Right lobe of liver (tissue), 6 donors: ENCODE results near the gene LRRC46. TPM values are rescaled to one million over a fixed set of nuclear protein-coding genes. Genes with fewer than 3 reads are reported as not detected.
A peak's percentile ranks its signal among the peaks of the same experiment; 100 is the strongest.

ENCODE experiments used
- ATAC-seq, 4 donors: fragments of 200-7000 bp; cut with Tn5 transposase; one replicate each; pipeline ENCODE4 v1.9.1; 2020; ENCODE audit warnings: mild to moderate bottlenecking in 4 of 4, moderate library complexity in 4 of 4
- DNase-seq, 3 donors: peaks; one replicate each; pipeline ENCODE4 v3.0.0-alpha.2; 2020
- H3K27ac ChIP-seq, 3 donors: fragments of 200-600 bp; one replicate each; pipeline ENCODE4 v1.8.0; 2022
- H3K27me3 ChIP-seq, 2 donors: fragments of 200-600 bp; one replicate each; pipeline ENCODE4 v1.8.0; 2022
- H3K36me3 ChIP-seq, 4 donors: fragments of 200-600 bp; sonication (generic) in 1 of 4; one replicate each; pipeline versions ENCODE4 v1.5.1 to v1.8.0; 2017 to 2022; ENCODE audit warnings: control low read depth in 1 of 4
- H3K4me1 ChIP-seq, 4 donors: fragments of 200-600 bp; sonication (generic) in 1 of 4; one replicate each; pipeline versions ENCODE4 v1.5.1 to v1.8.0; 2017 to 2022; ENCODE audit warnings: control low read depth in 1 of 4
- H3K4me3 ChIP-seq, 3 donors: fragments of 200-600 bp; one replicate each; pipeline ENCODE4 v1.8.0; 2022
- H3K9me3 ChIP-seq, 4 donors: fragments of 200-600 bp; sonication (generic) in 1 of 4; one replicate each; pipeline versions ENCODE4 v1.5.1 to v1.8.0; 2017 to 2022; ENCODE audit warnings: control low read depth in 1 of 4
- CTCF ChIP-seq, 4 donors: fragments of 200-600 bp in 3 of 4; fragments of 450-650 bp in 1 of 4; IDR thresholded peaks; one replicate each; pipeline versions ENCODE4 v1.5.1 to v1.8.0; 2016 to 2022; ENCODE audit warnings: antibody characterized with exemption in 4 of 4, mild to moderate bottlenecking in 2 of 4
- POLR2A ChIP-seq: fragments of 450-650 bp; IDR thresholded peaks from one replicate; pipeline ENCODE4 v1.6.1; 2017; ENCODE audit warnings: antibody characterized with exemption, mild to moderate bottlenecking
- WGBS: methylation state at CpG from one replicate; pipeline ENCODE4 v1.1.6; 2018; ENCODE audit warnings: low coverage, low lambda C conversion rate; ENCODE audit not compliant: insufficient coverage; ENCODE audit errors: missing lambda C conversion rate; 5-methylcytosine and 5-hydroxymethylcytosine counted together
- intact Hi-C, 2 donors: fragments of 100-400 bp; cut with DNase I; formaldehyde crosslinking; loops; one replicate each; pipeline versions ENCODE4 v1.11.2 to v1.14.1; 2022
- total RNA-seq, 6 experiments: library from RNA; depleted of rRNA in 2 of 6; stranded (reverse); fragments of >200 nt in 2 of 6; fragmentation: NEBNext Ultra II Directional in 3 of 6; extraction: Animal tissue kit (Norgen Biotek cat#: 25700) in 3 of 6; gene quantifications; one replicate each; pipeline versions ENCODE4 v1.1.0 to v1.2.4, GENCODE V29; 2016 to 2023
- donor health status: DM: no; HTN: yes; CAD: no.
- donor health status: DM: no; HTN: no; CAD: no.
- donor health status: DM: no; HTN: no; CAD: no.
- donor health status: DM: no; HTN: yes; CAD: no.
- donor health status: DM: no; HTN: yes; CAD: no.

LRRC46 gene
- total RNA-seq, 6 experiments from 2014 or later, result 0.12 to 0.44 (median 0.35) TPM

GRCh38 chr17:47830396-47831002 lies 971 bp upstream of the LRRC46 start:
- Histone ChIP-seq H3K4me3 (peak overlapping the region; percentile 86 to 94 (median 87)), H3K4me1 (peaks cover 0 to 21% (median 6%) of the 10 kb centered on the region in 4 donors), H3K36me3 (peaks cover 6 to 28% (median 11%) of the 10 kb centered on the region in 4 donors), H3K27ac (peak overlapping the region; percentile 17 to 72 (median 41)), H3K9me3 (no peaks in the 10 kb centered on the region), H3K27me3 (no peaks in the 10 kb centered on the region)
- TF ChIP-seq POLR2A, result no peak
- no peak for TF ChIP-seq CTCF (IDR thresholded peaks at IDR 0.05)
- WGBS, result 67% methylated on average over 18 of the region's 18 CpGs
- intact Hi-C loops, result no loop called here
- ATAC-seq, result no peak
- no peak for DNase-seq

- Histone ChIP-seq H3K9me3 (no peaks in the 10 kb centered on the region), H3K27me3 (no peaks in the 10 kb centered on the region), H3K4me3 (peak overlapping the region; percentile 86 to 94 (median 87)), H3K4me1 (peaks cover 0 to 21% (median 6%) of the 10 kb centered on the region in 4 donors), H3K27ac (no peak overlapping the region), H3K36me3 (peaks cover under 1 to 18% (median 5%) of the 10 kb centered on the region in 4 donors)
- 2% methylated on average over 7 of the region's 7 CpGs for WGBS
- intact Hi-C loops, result no loop called here
- TF ChIP-seq POLR2A (no peak), CTCF (IDR thresholded peaks at IDR 0.05) (no peak)
- DNase-seq, result no peak
- peak in 3 of 4 donors; percentile 7 to 12 (median 11) for ATAC-seq
Observed at GRCh38 chr17:47831934-47832327, 461 bp downstream of the LRRC46 start.

- Histone ChIP-seq H3K27me3 (no peaks in the 10 kb centered on the region), H3K36me3 (peaks cover 0 to 9% (median 0%) of the 10 kb centered on the region in 4 donors), H3K4me3 (no peak overlapping the region), H3K9me3 (no peaks in the 10 kb centered on the region), H3K27ac (no peak overlapping the region), H3K4me1 (peaks cover 0 to 24% (median 5%) of the 10 kb centered on the region in 4 donors)
- intact Hi-C loops, result no loop called here
- 58% methylated on average over 5 of the region's 5 CpGs for WGBS
- ATAC-seq (no peak), DNase-seq (no peak)
- TF ChIP-seq POLR2A (no peak), CTCF (IDR thresholded peaks at IDR 0.05) (no peak)
Observed at GRCh38 chr17:47834756-47835155, 3.3 kb downstream of the LRRC46 start.

DNA sequence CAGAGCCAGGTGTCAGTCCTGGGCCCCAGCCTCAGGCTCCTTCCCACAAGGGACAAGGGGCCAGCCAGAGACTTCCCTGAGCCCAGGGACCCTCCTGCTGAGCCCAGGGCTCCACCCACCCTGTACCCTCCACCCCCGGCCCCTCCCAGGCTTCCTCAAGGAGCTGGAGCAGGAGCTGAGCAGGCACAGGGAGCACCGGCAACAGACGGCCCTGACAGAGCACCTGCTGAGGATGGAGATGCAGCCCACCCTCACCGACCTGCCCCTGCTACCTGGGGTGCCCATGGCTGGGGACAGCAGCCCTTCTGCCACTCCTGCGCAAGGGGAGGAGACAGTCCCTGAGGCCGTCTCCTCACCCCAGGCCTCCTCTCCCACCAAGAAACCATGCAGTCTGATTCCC lies 5.1 kb downstream of the LRRC46 start:
- DNase-seq, result no peak
- WGBS, result no CpG with 5 or more reads among the region's 6 CpGs
- intact Hi-C loops, result no loop called here
- ATAC-seq, result no peak
- Histone ChIP-seq H3K4me1 (peaks cover 0 to 23% (median 6%) of the 10 kb centered on the region in 4 donors), H3K9me3 (no peaks in the 10 kb centered on the region), H3K36me3 (peaks cover 0 to 9% (median 0%) of the 10 kb centered on the region in 4 donors), H3K4me3 (no peak overlapping the region), H3K27ac (no peak overlapping the region), H3K27me3 (no peaks in the 10 kb centered on the region)
- TF ChIP-seq CTCF (IDR thresholded peaks at IDR 0.05), result no peak
